GM19395 (cell line): ENCODE measurements around the gene PKN3.
"Not testable (repeated sequence)": the region's sequence is repeated elsewhere in the genome, so short reads cannot be mapped to it uniquely, and the experiment has no call there.

Source experiments
- ATAC-seq: cut with Tn5 transposase; IDR thresholded peaks from one replicate; pipeline ENCODE4 v1.9.1; 2021; ENCODE audit warnings: mild to moderate bottlenecking, moderate library complexity; ENCODE audit not compliant: unreplicated experiment

Gene PKN3

GRCh38 chr9:128702445-128702948 lies at the start of gene PKN3:
TSS of gene PKN3 (plus strand) at chr9:128702503. CDS start at chr9:128702916, 413 bp downstream.
- peak; percentile 70 for ATAC-seq

GRCh38 chr9:128653908-128654307 lies 48.4 kb upstream of the PKN3 start:
- no peak for ATAC-seq

GRCh38 chr9:128654481-128654880 lies 47.8 kb upstream of the PKN3 start:
- no peak for ATAC-seq

GRCh38 chr9:128656416-128657343 lies 45.6 kb upstream of the PKN3 start, which contains the start of gene DYNC2I2:
TSS of gene DYNC2I2 (minus strand) at chr9:128656847. CDS start at chr9:128656726, 121 bp downstream.
- no peak for ATAC-seq

GRCh38 chr9:128657344-128657704 lies 45.0 kb upstream of the PKN3 start:
- ATAC-seq: no peak

DNA sequence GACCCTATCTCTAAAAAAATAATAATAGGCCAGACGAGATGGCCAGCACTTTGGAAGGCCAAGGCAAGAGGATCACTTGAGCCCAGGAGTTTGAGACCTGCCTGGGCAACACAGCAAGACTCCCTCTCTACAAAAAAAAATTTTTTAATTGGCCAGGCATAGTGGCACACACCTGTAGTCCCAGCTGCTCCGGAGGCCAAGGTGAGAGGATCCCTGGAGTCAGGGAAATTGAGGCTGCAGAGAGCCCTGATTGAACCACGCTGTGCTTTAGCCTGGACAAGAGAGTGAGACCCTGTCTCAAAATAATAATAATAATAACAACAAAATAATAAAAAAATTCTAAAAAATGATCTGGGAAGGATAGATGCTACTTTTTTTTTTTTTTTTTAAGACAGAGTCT lies 44.5 kb upstream of the PKN3 start:
- ATAC-seq: no peak

- ATAC-seq: not testable (repeated sequence)
Measured at GRCh38 chr9:128666481-128666941, 35.8 kb upstream of the PKN3 start.

- ATAC-seq: no peak
Measured at GRCh38 chr9:128669786-128670185, 32.5 kb upstream of the PKN3 start.

GRCh38 chr9:128675382-128675781 lies 26.9 kb upstream of the PKN3 start:
- no peak for ATAC-seq

GRCh38 chr9:128677794-128678193 lies 24.5 kb upstream of the PKN3 start:
- no peak for ATAC-seq

DNA sequence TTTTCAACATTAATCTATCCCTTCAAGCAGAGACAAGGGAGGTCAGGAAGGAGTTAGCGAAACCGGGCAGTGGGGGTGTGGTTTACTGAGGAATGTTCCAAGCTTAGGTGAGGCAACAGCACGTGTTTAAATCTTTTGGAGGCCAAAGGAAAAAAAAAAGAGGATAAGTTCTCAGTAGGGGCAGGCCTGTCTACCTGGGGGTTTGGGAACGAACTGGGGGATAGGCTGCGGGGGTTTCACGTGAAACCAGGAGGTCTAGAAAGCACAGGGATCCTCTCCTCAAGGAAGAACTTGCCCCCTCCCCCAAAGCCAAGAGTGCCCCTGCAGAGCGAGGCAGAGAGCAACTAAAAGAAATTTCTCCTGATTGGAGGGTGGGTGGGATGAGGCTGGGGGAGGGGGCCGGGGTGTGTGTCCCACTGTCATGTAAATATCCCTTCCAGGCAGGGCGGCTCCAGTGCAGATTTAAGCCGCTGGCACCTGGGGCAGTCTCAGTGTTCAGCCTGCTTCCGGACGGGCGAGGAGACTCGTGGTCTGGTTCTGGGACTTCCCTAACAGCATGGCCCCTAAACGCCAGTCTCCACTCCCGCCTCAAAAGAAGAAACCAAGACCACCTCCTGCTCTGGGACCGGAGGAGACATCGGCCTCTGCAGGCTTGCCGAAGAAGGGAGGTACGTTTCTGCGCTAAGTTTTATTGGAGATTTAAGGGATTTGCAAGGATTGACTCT lies 18.8 kb upstream of the PKN3 start:
- ATAC-seq: no peak

DNA sequence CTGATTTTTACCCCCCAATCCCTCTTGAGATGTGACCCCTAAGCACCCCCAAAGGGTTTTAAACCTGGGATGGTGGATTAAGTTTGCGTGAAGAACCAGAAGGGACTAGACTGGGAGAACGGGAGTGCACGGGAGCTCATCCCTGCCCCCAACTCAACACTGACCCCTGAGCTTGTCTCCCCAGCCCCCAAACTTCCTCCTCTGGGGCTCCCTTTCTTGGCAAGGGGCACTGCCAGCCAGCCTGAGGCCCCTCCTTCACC lies 18.3 kb upstream of the PKN3 start:
- peak; percentile 6 for ATAC-seq

DNA sequence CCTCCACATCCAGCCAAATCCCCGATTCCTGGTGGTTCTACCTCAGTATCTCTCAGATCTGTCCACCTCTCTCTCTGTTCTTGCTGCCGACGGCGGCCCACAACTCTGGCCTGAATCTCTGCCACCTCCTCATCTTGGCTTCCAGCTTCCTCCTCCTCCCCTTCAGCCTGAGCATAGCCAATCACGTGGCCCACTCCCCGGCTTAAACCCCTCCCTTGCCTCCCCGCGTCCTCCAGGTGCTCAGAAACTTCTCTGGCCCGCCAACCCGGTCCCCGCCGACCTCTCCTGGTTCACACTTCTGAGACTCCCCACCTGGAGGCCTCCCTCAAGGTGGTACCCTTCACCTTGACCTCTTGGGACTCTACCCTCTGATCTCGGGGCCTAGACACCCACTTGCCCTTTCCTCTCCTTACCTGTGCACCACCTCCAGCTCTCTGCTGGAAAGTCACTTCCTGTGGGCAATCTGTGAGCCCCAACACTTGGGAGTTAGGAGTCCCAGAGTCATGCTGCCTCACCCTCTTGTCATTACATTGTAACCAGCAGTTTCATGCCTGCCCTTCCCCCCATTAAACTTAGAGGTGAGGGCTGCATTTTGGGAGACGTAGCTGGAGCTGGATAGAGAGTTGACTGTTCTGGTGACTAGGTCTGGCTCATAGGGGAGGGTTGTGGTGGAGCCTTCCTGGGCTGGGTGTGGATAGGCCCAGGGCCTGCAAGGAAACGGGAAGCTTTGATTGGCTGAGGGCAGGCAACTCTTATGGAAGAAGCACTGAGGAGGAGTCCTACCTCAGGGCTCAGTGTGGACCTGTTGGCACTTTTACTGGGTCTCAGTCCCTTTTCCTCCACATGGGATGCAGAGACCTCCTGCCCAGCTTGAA lies 17.7 kb upstream of the PKN3 start:
- peak; percentile 44 for ATAC-seq

GRCh38 chr9:128685636-128686489 lies 16.4 kb upstream of the PKN3 start:
- ATAC-seq: no peak

DNA sequence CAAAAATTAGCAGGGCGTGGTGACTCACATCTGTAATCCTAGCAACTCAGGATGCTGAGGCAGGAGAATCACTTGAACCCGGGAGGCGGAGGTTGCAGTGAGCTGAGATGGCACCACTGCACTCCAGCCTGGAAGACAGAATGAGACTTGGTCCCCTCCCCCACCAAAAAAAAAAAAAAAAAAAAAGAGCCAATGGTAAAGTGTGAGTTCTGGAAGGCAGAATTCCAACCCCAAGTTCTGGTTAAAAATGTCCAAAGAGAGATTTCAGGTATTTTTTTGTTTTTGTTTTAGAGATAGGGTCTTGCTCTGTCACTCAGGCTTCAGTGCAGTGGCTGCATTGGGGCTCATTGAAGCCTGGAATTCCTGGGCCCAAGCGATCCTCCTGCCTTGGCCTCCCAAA lies 14.8 kb upstream of the PKN3 start:
- no peak for ATAC-seq

DNA sequence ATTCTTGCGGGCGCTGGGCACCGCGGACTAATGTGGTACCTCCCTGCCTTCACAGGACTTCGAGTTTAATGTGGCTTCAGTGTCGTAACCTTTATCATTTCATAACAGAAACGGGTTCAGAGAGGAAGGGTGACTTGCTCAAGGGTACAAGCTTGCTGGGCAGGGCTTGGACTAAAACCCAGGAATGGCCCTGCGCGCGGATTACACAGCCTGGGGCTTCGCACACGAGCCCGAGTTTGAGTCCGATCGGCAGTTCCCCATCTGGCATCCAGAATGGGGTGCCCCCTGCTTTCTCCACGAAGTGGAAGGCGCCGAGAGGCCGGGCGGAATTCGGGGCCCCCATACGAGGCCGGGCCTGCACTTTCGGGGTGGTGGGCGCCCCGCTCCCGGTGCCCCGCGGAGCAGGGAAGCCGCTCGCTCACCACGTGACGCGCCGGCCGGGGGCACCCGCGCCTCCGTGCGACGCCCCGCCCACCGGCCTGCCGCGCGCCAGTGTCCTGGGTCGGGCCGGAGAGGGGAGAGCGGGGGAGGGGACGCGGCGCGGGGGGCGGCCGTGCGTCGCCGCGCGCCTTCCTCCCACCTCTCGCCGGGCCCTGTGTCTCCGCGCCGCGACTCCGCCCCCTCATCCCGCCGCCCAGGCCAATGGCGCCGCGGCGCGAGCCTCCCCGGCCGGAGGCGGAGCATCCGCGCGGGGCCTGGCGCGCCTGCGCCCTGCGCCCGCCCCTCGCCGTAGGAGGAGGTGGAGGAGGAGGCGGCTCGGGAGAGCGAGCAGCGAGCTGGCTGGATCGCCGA lies 13.6 kb upstream of the PKN3 start, which contains the start of gene SET:
Gene SET, plus strand, starts transcription at position 722 of the 792 bp plus-strand sequence. CDS start 361 bp downstream, outside the sequence.
- no peak for ATAC-seq

GRCh38 chr9:128689293-128689774 lies 13.0 kb upstream of the PKN3 start:
- ATAC-seq: no peak

GRCh38 chr9:128689820-128690683 lies 12.3 kb upstream of the PKN3 start:
- ATAC-seq: no peak
